ENCODE results near the gene PGAP1.

GRCh38 chr2:196802401-196802800 is 124.1 kb downstream of the PGAP1 start:
- no peak for TF ChIP-seq YY1 (IDR thresholded peaks at IDR 0.05; ENCODE audit: insufficient read depth, insufficient read length)
- no peak for TF ChIP-seq ZNF274 (IDR thresholded peaks at IDR 0.05; ENCODE audit: low read depth, low read length)
